AG04449 (cell line): ENCODE data around the gene TCEA2.

Experiments
- CTCF ChIA-PET: fragments of 350-600 bp; formaldehyde crosslinking; extraction: SDS; loops from one replicate; lab custom pipeline; 2021; ENCODE audit warnings: antibody characterized with exemption; lab: Yijun Ruan, JAX
- POLR2A ChIA-PET: fragments of 400-600, 350-600 bp; formaldehyde crosslinking; extraction: SDS; loops from one replicate; lab custom pipeline; 2020; ENCODE audit warnings: antibody characterized with exemption, inconsistent platforms; lab: Yijun Ruan, JAX
- DNase-seq: peaks from one replicate; pipeline ENCODE4 v3.0.0-alpha.2; 2010; ENCODE audit warnings: low read depth, low spot score
- H3K4me3 ChIP-seq: 2 replicates; pipeline ENCODE4 v1.5.1; 2011; ENCODE audit warnings: low read depth, mild to moderate bottlenecking, control low read depth, low read length
- TF ChIP-seq, protein P1 (sequence below): IDR thresholded peaks from one replicate; pipeline ENCODE4 v1.5.1; 2011; ENCODE audit warnings: mild to moderate bottlenecking, moderate library complexity, low read length, control low read depth, inconsistent platforms; ENCODE audit not compliant: insufficient read depth; ENCODE audit errors: missing control alignments

Gene TCEA2

DNA sequence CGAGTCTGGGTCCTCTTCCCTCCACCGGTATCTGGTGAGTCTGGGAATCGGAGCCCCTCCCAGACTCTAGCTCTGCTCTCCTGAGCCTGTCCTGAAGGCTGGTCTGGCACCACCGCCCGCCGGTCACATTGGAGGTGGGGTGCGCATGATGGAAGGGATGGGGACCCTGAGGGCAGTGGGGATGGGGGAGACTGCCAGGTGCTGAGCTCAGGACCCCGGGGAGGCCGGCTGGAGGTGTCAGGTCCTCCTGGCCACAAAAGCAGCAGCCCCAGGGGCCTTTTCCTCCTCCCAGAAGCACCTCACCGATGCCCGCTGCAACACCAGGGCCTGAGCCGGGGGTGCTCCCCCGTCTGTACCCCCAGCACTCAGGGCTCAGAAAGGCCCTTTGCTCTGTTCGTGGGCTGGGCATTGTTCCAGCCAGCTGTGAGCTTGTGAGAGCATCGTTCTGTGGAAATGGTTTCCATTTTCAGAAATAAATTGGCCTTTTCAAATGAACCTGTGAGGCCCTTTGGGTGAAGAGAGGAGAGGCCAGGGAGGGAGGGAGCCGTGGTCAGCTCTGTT, 46.9 kb downstream of the TCEA2 start:
- no peak for DNase-seq
- ChIA-PET CTCF (interaction anchor here (1.5 to 6.6 kb wide), 2 partner anchors 11 to 49 kb away, joined by 3 to 52 read pairs; no protein-coding TSS in a partner anchor), POLR2A (no interaction called here)
- TF ChIP-seq, protein P1, sequence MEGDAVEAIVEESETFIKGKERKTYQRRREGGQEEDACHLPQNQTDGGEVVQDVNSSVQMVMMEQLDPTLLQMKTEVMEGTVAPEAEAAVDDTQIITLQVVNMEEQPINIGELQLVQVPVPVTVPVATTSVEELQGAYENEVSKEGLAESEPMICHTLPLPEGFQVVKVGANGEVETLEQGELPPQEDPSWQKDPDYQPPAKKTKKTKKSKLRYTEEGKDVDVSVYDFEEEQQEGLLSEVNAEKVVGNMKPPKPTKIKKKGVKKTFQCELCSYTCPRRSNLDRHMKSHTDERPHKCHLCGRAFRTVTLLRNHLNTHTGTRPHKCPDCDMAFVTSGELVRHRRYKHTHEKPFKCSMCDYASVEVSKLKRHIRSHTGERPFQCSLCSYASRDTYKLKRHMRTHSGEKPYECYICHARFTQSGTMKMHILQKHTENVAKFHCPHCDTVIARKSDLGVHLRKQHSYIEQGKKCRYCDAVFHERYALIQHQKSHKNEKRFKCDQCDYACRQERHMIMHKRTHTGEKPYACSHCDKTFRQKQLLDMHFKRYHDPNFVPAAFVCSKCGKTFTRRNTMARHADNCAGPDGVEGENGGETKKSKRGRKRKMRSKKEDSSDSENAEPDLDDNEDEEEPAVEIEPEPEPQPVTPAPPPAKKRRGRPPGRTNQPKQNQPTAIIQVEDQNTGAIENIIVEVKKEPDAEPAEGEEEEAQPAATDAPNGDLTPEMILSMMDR: no peak
- no peak overlapping the region for H3K4me3 ChIP-seq

DNA sequence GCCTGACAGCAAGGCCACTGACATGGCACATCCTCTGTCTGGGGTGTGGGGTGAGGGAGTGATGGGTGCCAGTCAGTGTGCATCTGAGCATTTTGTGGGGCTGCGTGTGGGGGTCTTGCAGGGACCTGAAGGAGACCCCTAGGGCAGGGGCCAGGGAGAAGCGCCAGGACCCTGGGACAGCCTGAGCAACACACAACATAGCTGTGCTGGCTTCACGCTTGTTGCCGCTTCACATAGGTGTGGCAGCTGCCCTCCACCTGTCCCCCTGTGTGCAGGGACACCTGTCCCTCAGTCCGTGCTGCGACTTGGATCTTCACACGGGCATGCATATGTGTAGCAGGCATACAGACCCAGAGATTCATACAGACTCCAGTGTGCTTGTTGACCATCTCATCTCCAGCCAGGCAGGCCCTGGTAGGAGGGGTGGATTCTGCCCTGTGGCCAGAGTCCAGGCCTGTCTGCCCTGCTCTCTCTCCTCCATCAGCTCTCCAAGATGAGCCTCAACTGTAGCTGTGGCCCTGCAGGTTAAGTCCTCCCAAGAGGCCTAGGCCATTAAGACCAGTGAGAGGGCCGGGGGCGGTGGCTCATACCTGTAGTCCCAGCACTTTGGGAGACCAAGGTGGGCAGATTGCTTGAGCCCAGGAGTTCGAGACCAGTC, 47.5 kb downstream of the TCEA2 start:
- no peak for DNase-seq
- TF ChIP-seq, protein P1: no peak
- ChIA-PET CTCF (interaction anchor here (1.5 to 6.6 kb wide), 3 partner anchors 9 to 50 kb away, joined by 3 to 52 read pairs (median 7); no protein-coding TSS in a partner anchor), POLR2A (no interaction called here)
- H3K4me3 ChIP-seq: no peak overlapping the region

DNA sequence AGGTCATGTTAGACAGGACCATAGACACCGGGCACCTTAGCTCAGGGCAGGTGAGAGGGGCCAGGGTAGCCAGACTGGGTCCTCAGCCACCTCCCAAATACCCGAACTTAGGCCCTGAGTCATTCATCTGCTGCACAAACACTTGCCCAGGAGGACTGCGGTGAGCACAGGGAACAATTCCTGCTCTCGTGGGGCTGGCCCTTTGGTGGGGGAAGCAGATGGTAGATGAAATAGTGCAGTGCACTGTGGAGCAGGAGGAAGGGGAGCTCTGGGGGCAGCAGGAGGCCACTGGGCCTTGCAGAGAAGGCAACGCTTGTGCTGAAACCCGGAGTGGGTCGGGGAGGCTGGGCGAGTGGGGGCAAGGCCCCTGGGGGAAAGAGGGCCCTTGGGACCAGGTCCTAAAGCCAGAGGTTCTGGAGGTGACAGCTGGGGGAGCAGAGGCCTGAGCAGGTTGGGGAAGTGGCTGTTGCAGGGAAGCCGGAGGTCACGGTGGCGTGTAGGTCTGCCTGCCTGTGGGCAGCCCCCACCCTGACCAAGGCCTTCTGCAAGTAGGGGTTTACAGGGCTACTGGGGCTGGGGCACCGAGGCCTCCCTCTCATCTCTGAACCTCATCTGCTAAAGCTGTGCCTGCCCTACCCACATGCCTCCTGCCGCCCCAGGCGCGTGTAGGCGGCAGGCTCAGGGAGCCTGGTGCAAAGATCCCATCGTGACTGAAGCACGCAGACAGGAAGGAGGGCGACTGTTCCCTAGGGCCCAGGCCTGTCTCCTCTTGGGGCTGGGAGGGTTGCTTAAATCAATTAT, 49.0 kb downstream of the TCEA2 start:
- TF ChIP-seq, protein P1: no peak
- H3K4me3 ChIP-seq: no peak overlapping the region
- no peak for DNase-seq
- CTCF ChIA-PET: interaction anchor here (2.1 to 6.6 kb wide), 2 partner anchors 9 to 10 kb away, joined by 7 to 52 read pairs; no protein-coding TSS in a partner anchor
- POLR2A ChIA-PET: no interaction called here

DNA sequence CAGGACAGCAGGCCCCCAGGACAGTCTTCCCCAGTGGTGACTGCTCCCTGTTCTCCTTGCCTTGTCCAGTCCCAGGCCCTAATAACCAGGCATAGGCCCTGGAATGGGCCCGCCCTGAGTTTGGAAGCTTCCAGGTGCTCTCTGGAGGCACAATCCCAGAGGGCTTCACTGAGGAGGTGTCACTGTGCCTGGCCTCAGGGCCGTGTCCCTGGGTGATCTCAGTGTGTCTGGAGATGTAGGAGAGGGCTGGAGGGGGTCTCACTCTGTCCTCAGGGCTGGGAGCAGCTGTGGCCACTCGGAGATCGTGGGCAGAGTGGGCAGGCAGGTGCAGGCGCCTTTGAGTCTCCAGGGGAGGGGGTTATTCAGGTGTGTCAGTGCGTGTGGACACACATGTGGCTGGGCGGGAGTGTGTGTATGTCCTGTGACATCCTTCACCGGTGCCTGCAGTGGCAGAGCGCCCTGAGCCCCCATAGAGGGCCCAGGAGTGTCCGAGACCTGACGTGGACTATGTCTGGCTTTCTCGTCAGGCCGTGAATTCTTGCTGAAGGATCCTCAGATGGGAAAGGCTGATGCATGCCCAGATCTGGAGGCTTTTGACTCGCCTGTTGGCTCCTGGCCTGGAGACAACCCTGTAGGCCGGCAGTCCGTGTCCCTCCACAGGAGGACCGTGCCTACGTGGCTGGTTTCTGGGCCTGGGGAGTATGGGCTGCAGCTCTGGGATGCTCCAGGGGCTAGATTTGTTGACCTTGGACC, 49.9 kb downstream of the TCEA2 start:
- POLR2A ChIA-PET: no interaction called here
- TF ChIP-seq, protein P1: no peak
- DNase-seq: no peak
- H3K4me3 ChIP-seq: no peak overlapping the region
- CTCF ChIA-PET: interaction anchor here (1.4 to 6.6 kb wide), 2 partner anchors 8 to 75 kb away, joined by 4 to 52 read pairs; no protein-coding TSS in a partner anchor

DNA sequence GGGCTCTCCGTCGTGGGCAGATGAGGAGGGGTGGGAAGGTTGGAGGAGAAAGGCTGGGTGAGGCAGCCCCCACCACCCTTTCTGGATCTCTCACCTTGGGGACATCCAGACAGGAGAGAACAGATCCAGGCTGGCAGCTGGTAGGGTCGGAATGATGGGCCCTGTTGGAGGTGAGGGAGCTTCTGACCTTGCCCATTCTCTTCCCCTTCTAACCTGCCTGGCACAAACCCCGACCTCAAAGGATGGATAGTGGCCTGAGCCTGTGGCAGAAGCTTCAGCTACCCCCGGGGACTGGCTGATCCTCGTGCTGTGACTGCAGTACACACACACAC, 50.4 kb downstream of the TCEA2 start:
- ChIA-PET POLR2A (no interaction called here), CTCF (interaction anchor here (1.4 kb wide), 1 partner anchor 75 kb away, joined by 4 read pairs; no protein-coding TSS in a partner anchor)
- TF ChIP-seq, protein P1: no peak
- H3K4me3 ChIP-seq: no peak overlapping the region
- no peak for DNase-seq
